ENCODE results near the gene AATF. TPM values are rescaled to one million over a fixed set of nuclear protein-coding genes. Genes with fewer than 3 reads are reported as not detected.

The AATF gene
- total RNA-seq (10 to 100 TPM; 40.3 to 40.8 TPM), total RNA-seq (60.8 to 212 (median 83.2) reads per million in 172 experiments)
- 58.8 TPM for polyA plus RNA-seq (2013, experiment 1 of 2)
- 59.4 TPM for polyA plus RNA-seq (2013, experiment 2 of 2)

- H3K27me3 Mint-ChIP-seq = peaks cover 46% of the 10 kb centered on the region
- intact Hi-C loops (cut with DNase I, micrococcal nuclease) = loop anchor here (1.0 to 5.0 kb wide), 7 partner anchors 16 to 538 kb away; partner anchors contain the start of genes ACACA (in 1 of the 2), DUSP14 (in 1 of the 2), GGNBP2 (in 1 of the 2) and TADA2A (in 1 of the 2)
- peaks cover 70% of the 10 kb centered on the region for H3K4me1 Mint-ChIP-seq (ENCODE audit: low read depth)
- POLR2A ChIA-PET = interaction anchor here (1.0 to 2.4 kb wide), 9 partner anchors 10 to 403 kb away, joined by 3 to 16 read pairs (median 6); partner anchors contain the start of genes LHX1 and MRM1
- peaks cover 30% of the 10 kb centered on the region for H3K36me3 ChIP-seq (ENCODE audit: insufficient read depth, low read length)
- H3K27me3 ChIP-seq (ENCODE audit: control insufficient read depth in 1 of 2, insufficient read depth in 2 of 2, low read length in 2 of 2) = peaks cover 29 to 34% of the 10 kb centered on the region in 2 experiments
- peak within 1 kb of the TSS; percentile 84 for H3K27ac Mint-ChIP-seq
- peaks cover 0 to 8% of the 10 kb centered on the region in 2 experiments for H3K9me3 ChIP-seq (ENCODE audit: control insufficient read depth in 1 of 2, insufficient read depth in 1 of 2, low read length in 2 of 2)
- peak within 1 kb of the TSS; percentile 88 for H3K4me3 Mint-ChIP-seq
- CTCF ChIA-PET = interaction anchor here (1.1 kb wide), 1 partner anchor 12 kb away, joined by 5 read pairs; no protein-coding TSS in a partner anchor
- H3K9me3 Mint-ChIP-seq = no peaks in the 10 kb centered on the region
- DNase-seq (peak; percentile 89 to 99 (median 95)), ATAC-seq (ENCODE audit: poor library complexity) (peak; percentile 93)
- peaks cover 36% of the 10 kb centered on the region for H3K4me1 ChIP-seq (ENCODE audit: insufficient read depth, low read length)
- peak within 1 kb of the TSS; percentile 62 to 74 for H3K27ac ChIP-seq (ENCODE audit: low read depth in 1 of 2, low read length in 2 of 2)
- peak within 1 kb of the TSS; percentile 81 for H3K4me3 ChIP-seq (ENCODE audit: low read length)
- TF ChIP-seq CTCF (IDR thresholded peaks at IDR 0.05) = no peak
- H3K36me3 Mint-ChIP-seq (ENCODE audit: low read depth) = peaks cover 55% of the 10 kb centered on the region
Observed at GRCh38 chr17:36948717-36949460, at the start of gene AATF. Gene AATF, plus strand, starts transcription at chr17:36948954. Its CDS starts 172 bp downstream, at chr17:36949126.

GRCh38 chr17:36899250-36900159 is 49.2 kb upstream of the AATF start:
- TF ChIP-seq CTCF (IDR thresholded peaks at IDR 0.05) = no peak
- no peaks in the 10 kb centered on the region for H3K36me3 ChIP-seq (ENCODE audit: insufficient read depth, low read length)
- H3K4me1 Mint-ChIP-seq (ENCODE audit: low read depth) = no peaks in the 10 kb centered on the region
- POLR2A ChIA-PET = no interaction called here
- no peak overlapping the region for H3K27ac Mint-ChIP-seq
- no peaks in the 10 kb centered on the region for H3K9me3 Mint-ChIP-seq
- no peak for DNase-seq
- no peak overlapping the region for H3K4me3 Mint-ChIP-seq
- H3K27me3 Mint-ChIP-seq = peaks cover 32% of the 10 kb centered on the region
- ATAC-seq (ENCODE audit: poor library complexity) = no peak
- CTCF ChIA-PET = no interaction called here
- peaks cover 3 to 6% of the 10 kb centered on the region in 2 experiments for H3K27me3 ChIP-seq (ENCODE audit: control insufficient read depth in 1 of 2, insufficient read depth in 2 of 2, low read length in 2 of 2)
- H3K36me3 Mint-ChIP-seq (ENCODE audit: low read depth) = no peaks in the 10 kb centered on the region
- no peak overlapping the region for H3K4me3 ChIP-seq (ENCODE audit: low read length)
- H3K4me1 ChIP-seq (ENCODE audit: insufficient read depth, low read length) = no peaks in the 10 kb centered on the region
- intact Hi-C loops (cut with DNase I, micrococcal nuclease) = no loop called here
- H3K9me3 ChIP-seq (ENCODE audit: control insufficient read depth in 1 of 2, insufficient read depth in 1 of 2, low read length in 2 of 2) = no peaks in the 10 kb centered on the region
- H3K27ac ChIP-seq (ENCODE audit: low read depth in 1 of 2, low read length in 2 of 2) = no peak overlapping the region

GRCh38 chr17:36900160-36900512 is 48.6 kb upstream of the AATF start:
- ATAC-seq (ENCODE audit: poor library complexity) (no peak), DNase-seq (no peak)
- Mint-ChIP-seq H3K4me3 (no peak overlapping the region), H3K36me3 (ENCODE audit: low read depth) (no peaks in the 10 kb centered on the region), H3K9me3 (no peaks in the 10 kb centered on the region), H3K27ac (no peak overlapping the region), H3K4me1 (ENCODE audit: low read depth) (no peaks in the 10 kb centered on the region), H3K27me3 (peaks cover 35% of the 10 kb centered on the region)
- H3K9me3 ChIP-seq (ENCODE audit: control insufficient read depth in 1 of 2, insufficient read depth in 1 of 2, low read length in 2 of 2) = no peaks in the 10 kb centered on the region
- H3K36me3 ChIP-seq (ENCODE audit: insufficient read depth, low read length) = no peaks in the 10 kb centered on the region
- no peak for TF ChIP-seq CTCF (IDR thresholded peaks at IDR 0.05)
- no peak overlapping the region for H3K4me3 ChIP-seq (ENCODE audit: low read length)
- ChIA-PET POLR2A (no interaction called here), CTCF (no interaction called here)
- no peaks in the 10 kb centered on the region for H3K4me1 ChIP-seq (ENCODE audit: insufficient read depth, low read length)
- peaks cover 3 to 4% of the 10 kb centered on the region in 2 experiments for H3K27me3 ChIP-seq (ENCODE audit: control insufficient read depth in 1 of 2, insufficient read depth in 2 of 2, low read length in 2 of 2)
- H3K27ac ChIP-seq (ENCODE audit: low read depth in 1 of 2, low read length in 2 of 2) = no peak overlapping the region
- intact Hi-C loops (cut with DNase I, micrococcal nuclease) = no loop called here
